NCI-H2107 treated with DMSO at 0.1 percent for 48 hours (cell line): ENCODE results near the gene GLI3.

Experiments used
- DNase-seq: peaks from one replicate; lab custom pipeline; 2025; ENCODE audit not compliant: unreplicated experiment; lab: John Stamatoyannopoulos, UW

Gene GLI3

GRCh38 chr7:41940760-41941343, 296.2 kb downstream of the GLI3 start:
- peak; percentile 38 for DNase-seq

- DNase-seq: no peak
These were observed 298.6 kb downstream of the GLI3 start for GRCh38 chr7:41938371-41938770.

- no peak for DNase-seq
These were observed 303.6 kb downstream of the GLI3 start for GRCh38 chr7:41933427-41933826.

GRCh38 chr7:41931263-41931646, 305.8 kb downstream of the GLI3 start:
- no peak for DNase-seq

- DNase-seq: no peak
These were observed 306.3 kb downstream of the GLI3 start for GRCh38 chr7:41930538-41931262.

GRCh38 chr7:41928781-41929180, 308.2 kb downstream of the GLI3 start:
- DNase-seq: no peak

- no peak for DNase-seq
These were observed 308.8 kb downstream of the GLI3 start for GRCh38 chr7:41928166-41928565.

- DNase-seq: no peak
These were observed 309.6 kb downstream of the GLI3 start for GRCh38 chr7:41927380-41927779.

GRCh38 chr7:41925946-41926345, 311.1 kb downstream of the GLI3 start:
- no peak for DNase-seq

- DNase-seq: no peak
These were observed 312.2 kb downstream of the GLI3 start for GRCh38 chr7:41924796-41925195.

GRCh38 chr7:41922373-41922772, 314.6 kb downstream of the GLI3 start:
- no peak for DNase-seq

GRCh38 chr7:41921453-41921981, 315.5 kb downstream of the GLI3 start:
- no peak for DNase-seq

- no peak for DNase-seq
These were observed 318.4 kb downstream of the GLI3 start for GRCh38 chr7:41918597-41918996.

GRCh38 chr7:41916450-41916927, 320.5 kb downstream of the GLI3 start:
- DNase-seq: no peak

- DNase-seq: no peak
These were observed 321.1 kb downstream of the GLI3 start for GRCh38 chr7:41915871-41916270.

GRCh38 chr7:41912851-41913567, 324.0 kb downstream of the GLI3 start:
- no peak for DNase-seq

GRCh38 chr7:41912426-41912825, 324.6 kb downstream of the GLI3 start:
- no peak for DNase-seq

- DNase-seq: no peak
These were observed 325.2 kb downstream of the GLI3 start for GRCh38 chr7:41911792-41912191.
